Fibroblast of skin of left biceps (primary cell): Measurements from ENCODE around the gene CBR3.
"Not testable (repeated sequence)": the region's sequence is repeated elsewhere in the genome, so short reads cannot be mapped to it uniquely, and the experiment has no call there.

ENCODE experiments used
- DNase-seq, 2 experiments: peaks; one replicate each; pipeline ENCODE4 v3.0.0-alpha.2; 2013; ENCODE audit warnings: low read depth in 2 of 2

CBR3 gene

GRCh38 chr21:36117286-36117741 lies 17.6 kb upstream of the CBR3 start:
- no peak for DNase-seq

GRCh38 chr21:36120304-36120888 lies 14.5 kb upstream of the CBR3 start:
- DNase-seq, result no peak

GRCh38 chr21:36122977-36123376 lies 11.9 kb upstream of the CBR3 start:
- no peak for DNase-seq

GRCh38 chr21:36124395-36124794 lies 10.5 kb upstream of the CBR3 start:
- no peak for DNase-seq

- DNase-seq, result no peak
These were observed 9.2 kb upstream of the CBR3 start for GRCh38 chr21:36125512-36126207.

GRCh38 chr21:36126208-36126565 lies 8.7 kb upstream of the CBR3 start:
- no peak for DNase-seq

GRCh38 chr21:36126621-36127110 lies 8.2 kb upstream of the CBR3 start:
- DNase-seq, result no peak

- no peak for DNase-seq
These were observed 7.5 kb upstream of the CBR3 start for GRCh38 chr21:36127250-36127904.

GRCh38 chr21:36127977-36128376 lies 6.9 kb upstream of the CBR3 start:
- no peak for DNase-seq

- DNase-seq, result no peak
These were observed 5.7 kb upstream of the CBR3 start for GRCh38 chr21:36129219-36129618.

GRCh38 chr21:36130414-36130762 lies 4.5 kb upstream of the CBR3 start:
- DNase-seq, result not testable (repeated sequence)

GRCh38 chr21:36130839-36131238 lies 4.0 kb upstream of the CBR3 start:
- not testable (repeated sequence) for DNase-seq

GRCh38 chr21:36132696-36133095 lies 2.2 kb upstream of the CBR3 start:
- DNase-seq, result no peak

GRCh38 chr21:36135391-36136102 lies 668 bp downstream of the CBR3 start:
- DNase-seq, result no peak

- DNase-seq, result not testable (repeated sequence)
These were observed 4.9 kb downstream of the CBR3 start for GRCh38 chr21:36139791-36140190.

- DNase-seq, result peak in 1 of 2 experiments; percentile 50
These were observed 6.6 kb downstream of the CBR3 start for GRCh38 chr21:36141513-36141925.

GRCh38 chr21:36144233-36144632 lies 9.4 kb downstream of the CBR3 start:
- not testable (repeated sequence) for DNase-seq

- DNase-seq, result no peak
These were observed 10.4 kb downstream of the CBR3 start for GRCh38 chr21:36145259-36145658.

GRCh38 chr21:36147911-36148310 lies 13.0 kb downstream of the CBR3 start:
- DNase-seq, result no peak

- DNase-seq, result no peak
These were observed 14.0 kb downstream of the CBR3 start for GRCh38 chr21:36148886-36149285.

GRCh38 chr21:36149788-36150711 lies 15.2 kb downstream of the CBR3 start:
- DNase-seq, result no peak
